DND-41 (cell line): ENCODE data around the gene RASGEF1B.

Source experiments
- ATAC-seq: fragments of 200-7000 bp; cut with Tn5 transposase; 3 replicates; pipeline ENCODE4 v1.9.1; 2021; ENCODE audit warnings: low read depth; ENCODE audit not compliant: insufficient read depth
- DNase-seq: peaks from one replicate; pipeline ENCODE4 v3.0.0-alpha.2; 2020
- H2AFZ ChIP-seq: 2 replicates; pipeline ENCODE4 v1.6.0; 2012; ENCODE audit warnings: low read depth, low read length
- H3K27ac ChIP-seq: 2 replicates; pipeline ENCODE4 v1.5.1; 2012; ENCODE audit warnings: low read length, inconsistent platforms
- H3K27me3 ChIP-seq: fragments of 200-600 bp; sonication (generic); 2 replicates; pipeline ENCODE4 v1.6.0; 2012; ENCODE audit warnings: low read length, mild to moderate bottlenecking, inconsistent platforms; ENCODE audit not compliant: insufficient read depth, poor library complexity
- H3K36me3 ChIP-seq: 2 replicates; pipeline ENCODE4 v1.5.1; 2012; ENCODE audit warnings: low read length, inconsistent platforms; ENCODE audit not compliant: insufficient read depth
- H3K4me1 ChIP-seq: 2 replicates; pipeline ENCODE4 v1.5.1; 2012; ENCODE audit warnings: mild to moderate bottlenecking, low read length; ENCODE audit not compliant: insufficient read depth
- H3K4me2 ChIP-seq: 2 replicates; pipeline ENCODE4 v1.6.0; 2012; ENCODE audit warnings: mild to moderate bottlenecking, moderate library complexity, low read length, inconsistent platforms; ENCODE audit not compliant: insufficient read depth
- H3K4me3 ChIP-seq, 2 experiments: fragments of 200-600 bp in 1 of 2; shearing (Covaris generic) in 1 of 2; 2 replicates each; pipeline ENCODE4 v1.5.1; 2012 to 2016; ENCODE audit warnings: inconsistent platforms in 2 of 2, low read length in 2 of 2, mild to moderate bottlenecking in 2 of 2, low read depth in 1 of 2, moderate library complexity in 1 of 2
- H3K79me2 ChIP-seq: 2 replicates; pipeline ENCODE4 v1.6.0; 2012; ENCODE audit warnings: low read length, inconsistent platforms; ENCODE audit not compliant: insufficient read depth
- H3K9ac ChIP-seq: 2 replicates; pipeline ENCODE4 v1.6.0; 2012; ENCODE audit warnings: low read depth, mild to moderate bottlenecking, inconsistent platforms, low read length, moderate library complexity
- H3K9me3 ChIP-seq: 2 replicates; pipeline ENCODE4 v1.5.1; 2012; ENCODE audit warnings: low read length, moderate library complexity, mild to moderate bottlenecking, inconsistent platforms; ENCODE audit not compliant: insufficient read depth, severe bottlenecking
- H4K20me1 ChIP-seq: 2 replicates; pipeline ENCODE4 v1.6.0; 2012; ENCODE audit warnings: low read length; ENCODE audit not compliant: insufficient read depth
- EZH2 ChIP-seq: IDR thresholded peaks from 3 replicates; pipeline ENCODE4 v1.6.1; 2012; ENCODE audit warnings: borderline replicate concordance, low read depth, mild to moderate bottlenecking, moderate library complexity, low read length, inconsistent platforms; ENCODE audit not compliant: severe bottlenecking
- TF ChIP-seq, protein P1 (sequence below): IDR thresholded peaks from 2 replicates; pipeline ENCODE4 v1.5.1; 2012; ENCODE audit warnings: borderline replicate concordance, low read length, moderate library complexity, mild to moderate bottlenecking; ENCODE audit not compliant: poor library complexity, severe bottlenecking; ENCODE audit errors: extremely low read depth

The RASGEF1B gene

DNA sequence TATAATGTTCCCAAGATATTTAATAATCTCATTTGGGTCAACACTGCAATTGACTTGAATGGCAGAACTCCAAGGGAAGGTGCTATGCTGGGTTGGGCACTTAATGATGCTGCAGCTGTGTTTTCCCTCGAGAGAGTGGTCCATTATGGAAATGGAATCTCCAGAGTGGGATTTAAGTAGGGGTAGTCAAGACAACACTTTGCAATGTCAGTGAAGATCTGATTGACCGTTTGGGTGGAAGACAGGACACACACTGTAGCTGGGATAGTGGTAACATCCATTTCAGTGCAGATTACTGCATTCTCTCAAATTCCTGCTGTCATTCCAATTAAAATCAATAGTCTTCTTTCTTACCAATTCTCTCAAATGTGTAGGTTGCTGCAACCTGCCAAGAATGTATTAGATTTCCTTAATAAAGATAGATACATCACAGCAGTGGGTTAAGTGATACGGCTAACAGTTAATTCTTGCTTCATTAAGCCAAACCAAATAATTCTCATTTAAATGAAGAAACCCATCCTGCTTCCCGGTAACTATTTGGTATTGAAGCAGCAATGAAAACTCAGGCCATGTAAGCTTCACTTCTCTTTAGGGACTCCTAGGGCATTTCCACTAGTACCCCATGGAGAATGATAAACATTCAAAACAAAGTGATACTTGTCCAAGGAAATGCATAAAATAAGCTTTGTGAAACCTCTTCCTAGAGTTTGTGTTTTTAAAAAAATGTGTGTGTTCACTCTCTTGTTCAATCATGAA lies 40.5 kb upstream of the RASGEF1B start:
- Histone ChIP-seq H3K36me3 (no peaks in the 10 kb centered on the region), H2AFZ (0 out of 2 replicates have a peak overlapping the region, but pooled peaks have one; percentile 12), H3K9ac (peak overlapping the region; percentile 25; the same call in 1 of the 2 replicates), H3K4me2 (peak overlapping the region; percentile 47; the same call in 1 of the 2 replicates), H3K27me3 (no peaks in the 10 kb centered on the region), H3K4me3 (0 out of 4 replicates have a peak overlapping the region, but pooled peaks of 1 of the 2 experiments have one; percentile 4), H3K9me3 (no peaks in the 10 kb centered on the region), H3K4me1 (peaks cover 47% of the 10 kb centered on the region), H4K20me1 (no peaks in the 10 kb centered on the region), H3K27ac (peak overlapping the region; percentile 41), H3K79me2 (no peaks in the 10 kb centered on the region)
- no peak for DNase-seq
- TF ChIP-seq, protein P1, sequence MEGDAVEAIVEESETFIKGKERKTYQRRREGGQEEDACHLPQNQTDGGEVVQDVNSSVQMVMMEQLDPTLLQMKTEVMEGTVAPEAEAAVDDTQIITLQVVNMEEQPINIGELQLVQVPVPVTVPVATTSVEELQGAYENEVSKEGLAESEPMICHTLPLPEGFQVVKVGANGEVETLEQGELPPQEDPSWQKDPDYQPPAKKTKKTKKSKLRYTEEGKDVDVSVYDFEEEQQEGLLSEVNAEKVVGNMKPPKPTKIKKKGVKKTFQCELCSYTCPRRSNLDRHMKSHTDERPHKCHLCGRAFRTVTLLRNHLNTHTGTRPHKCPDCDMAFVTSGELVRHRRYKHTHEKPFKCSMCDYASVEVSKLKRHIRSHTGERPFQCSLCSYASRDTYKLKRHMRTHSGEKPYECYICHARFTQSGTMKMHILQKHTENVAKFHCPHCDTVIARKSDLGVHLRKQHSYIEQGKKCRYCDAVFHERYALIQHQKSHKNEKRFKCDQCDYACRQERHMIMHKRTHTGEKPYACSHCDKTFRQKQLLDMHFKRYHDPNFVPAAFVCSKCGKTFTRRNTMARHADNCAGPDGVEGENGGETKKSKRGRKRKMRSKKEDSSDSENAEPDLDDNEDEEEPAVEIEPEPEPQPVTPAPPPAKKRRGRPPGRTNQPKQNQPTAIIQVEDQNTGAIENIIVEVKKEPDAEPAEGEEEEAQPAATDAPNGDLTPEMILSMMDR = no peak
- TF ChIP-seq EZH2 = no peak
- no peak for ATAC-seq

DNA sequence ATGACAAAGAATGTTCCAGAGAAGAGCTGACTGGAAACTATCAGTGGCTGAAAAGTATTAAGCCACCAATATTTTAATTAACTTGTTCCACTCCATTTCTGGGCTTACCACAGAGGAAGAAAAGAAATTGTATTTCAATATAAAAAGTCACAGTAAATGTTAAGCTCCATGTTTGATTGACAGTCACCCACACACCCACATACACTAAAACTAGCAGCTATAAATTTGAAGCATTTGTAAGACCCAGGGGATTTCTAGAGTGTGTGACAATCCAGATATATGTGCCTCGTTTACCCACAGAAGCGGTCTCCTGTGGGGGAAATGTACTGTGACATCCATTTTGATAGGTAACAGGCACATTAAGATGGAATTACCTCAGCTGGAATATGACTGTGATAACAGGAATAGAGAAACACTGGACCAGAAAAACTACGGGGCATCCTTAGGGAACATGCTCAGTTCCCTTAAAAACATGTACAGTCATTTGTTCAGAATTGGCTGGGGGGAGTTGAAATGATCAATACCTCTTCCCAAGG lies 39.0 kb upstream of the RASGEF1B start:
- ATAC-seq (no peak), DNase-seq (no peak)
- no peaks in the 10 kb centered on the region for H3K36me3 ChIP-seq
- no peaks in the 10 kb centered on the region for H3K9me3 ChIP-seq
- no peak for TF ChIP-seq EZH2
- TF ChIP-seq, protein P1 = no peak
- no peak overlapping the region for H3K4me2 ChIP-seq
- no peak overlapping the region for H3K27ac ChIP-seq
- H3K4me3 ChIP-seq = no peak overlapping the region
- H4K20me1 ChIP-seq = no peaks in the 10 kb centered on the region
- no peak overlapping the region for H2AFZ ChIP-seq
- H3K9ac ChIP-seq = no peak overlapping the region
- H3K79me2 ChIP-seq = no peaks in the 10 kb centered on the region
- H3K27me3 ChIP-seq = no peaks in the 10 kb centered on the region
- peaks cover 47% of the 10 kb centered on the region for H3K4me1 ChIP-seq

DNA sequence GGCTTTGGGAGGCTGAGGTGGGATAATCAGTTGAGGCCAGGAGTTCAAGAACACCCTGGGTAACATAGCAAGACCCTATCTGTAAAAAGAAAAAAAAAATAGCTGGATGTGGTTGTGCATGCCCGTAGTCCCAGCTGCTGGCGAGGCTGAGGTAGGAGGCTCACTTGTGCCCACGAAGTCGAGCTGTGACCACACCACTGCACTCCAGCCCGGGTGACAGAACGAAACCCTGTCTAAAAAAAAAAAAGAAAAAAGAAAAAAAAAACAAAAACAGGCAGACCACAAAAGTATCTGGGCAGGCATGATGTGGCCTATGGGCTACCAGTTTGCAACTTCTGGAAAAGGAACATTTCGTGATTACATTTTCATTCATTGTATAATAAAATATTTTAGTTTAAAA lies 38.1 kb upstream of the RASGEF1B start:
- Histone ChIP-seq H3K4me2 (peak overlapping the region; percentile 23; the same call in 1 of the 2 replicates), H3K4me1 (peaks cover 47% of the 10 kb centered on the region), H3K27me3 (no peaks in the 10 kb centered on the region), H2AFZ (no peak overlapping the region), H3K27ac (no peak overlapping the region), H3K79me2 (no peaks in the 10 kb centered on the region), H4K20me1 (no peaks in the 10 kb centered on the region), H3K9me3 (no peaks in the 10 kb centered on the region), H3K9ac (no peak overlapping the region), H3K36me3 (no peaks in the 10 kb centered on the region), H3K4me3 (no peak overlapping the region)
- TF ChIP-seq EZH2 = no peak
- TF ChIP-seq, protein P1 = no peak
- peak; percentile 72 for DNase-seq
- peak; percentile 68 for ATAC-seq
